Breast epithelium (tissue), 4 donors: Measurements from ENCODE around the gene ATRNL1. TPM values are rescaled to one million over a fixed set of nuclear protein-coding genes. Genes with fewer than 3 reads are reported as not detected.

Experiments used
- DNase-seq, 2 donors: peaks; one replicate each; pipeline ENCODE4 v3.0.0-alpha.2; 2019; ENCODE audit warnings: low spot score in 2 of 2
- H3K27ac ChIP-seq, 2 donors: fragments of 200-600 bp; sonication (generic) in 1 of 2; one replicate each; pipeline ENCODE4 v1.5.1; 2016 to 2019; ENCODE audit warnings: mild to moderate bottlenecking in 1 of 2
- H3K27me3 ChIP-seq, 2 donors: fragments of 200-600 bp; sonication (generic) in 1 of 2; one replicate each; pipeline versions ENCODE4 v1.5.1 to v1.6.0; 2017 to 2019; ENCODE audit warnings: control low read depth in 1 of 2, mild to moderate bottlenecking in 1 of 2
- H3K36me3 ChIP-seq: fragments of 200-600 bp; one replicate; pipeline ENCODE4 v1.5.1; 2019
- H3K4me1 ChIP-seq, 2 donors: fragments of 200-600 bp; sonication (generic); one replicate each; pipeline ENCODE4 v1.5.1; 2016 to 2019; ENCODE audit warnings: control low read depth in 1 of 2
- H3K4me3 ChIP-seq, 3 donors: fragments of 200-600 bp; sonication (generic); 1 replicate in 2 of 3; 2 replicates in 1 of 3; pipeline ENCODE4 v1.5.1; 2016 to 2019; ENCODE audit warnings: mild to moderate bottlenecking in 3 of 3, moderate library complexity in 2 of 3
- H3K9me3 ChIP-seq, 2 donors: fragments of 200-600 bp; sonication (generic) in 1 of 2; one replicate each; pipeline ENCODE4 v1.5.1; 2016 to 2019; ENCODE audit warnings: control low read depth in 1 of 2
- POLR2A ChIP-seq: fragments of 450-650 bp; IDR thresholded peaks from one replicate; pipeline ENCODE4 v1.6.1; 2016; ENCODE audit warnings: antibody characterized with exemption, mild to moderate bottlenecking, moderate library complexity
- POLR2AphosphoS5 ChIP-seq, 3 donors: sonication (generic); formaldehyde crosslinking; IDR thresholded peaks; one replicate each; pipeline ENCODE4 v1.6.1; 2017; ENCODE audit warnings: antibody characterized with exemption in 3 of 3
- intact Hi-C: fragments of 100-400 bp; cut with DNase I; formaldehyde crosslinking; loops from one replicate; pipeline ENCODE4 v1.15.1; 2023; ENCODE audit warnings: low total_unique reads
- total RNA-seq, 3 donors: library from RNA; depleted of rRNA; stranded (reverse); fragments of >200 nt; gene quantifications; one replicate each; pipeline ENCODE4 v1.1.0, GENCODE V29; 2016
- TF ChIP-seq, protein P1 (sequence below), 3 donors: fragments of 450-650 bp; IDR thresholded peaks; one replicate each; pipeline ENCODE4 v1.5.1; 2016 to 2017; ENCODE audit warnings: antibody characterized with exemption in 3 of 3, mild to moderate bottlenecking in 3 of 3, moderate library complexity in 3 of 3

Gene ATRNL1
- total RNA-seq, 3 donors from 2014 or later: 0.16 to 11.4 (median 2.9) TPM

DNA sequence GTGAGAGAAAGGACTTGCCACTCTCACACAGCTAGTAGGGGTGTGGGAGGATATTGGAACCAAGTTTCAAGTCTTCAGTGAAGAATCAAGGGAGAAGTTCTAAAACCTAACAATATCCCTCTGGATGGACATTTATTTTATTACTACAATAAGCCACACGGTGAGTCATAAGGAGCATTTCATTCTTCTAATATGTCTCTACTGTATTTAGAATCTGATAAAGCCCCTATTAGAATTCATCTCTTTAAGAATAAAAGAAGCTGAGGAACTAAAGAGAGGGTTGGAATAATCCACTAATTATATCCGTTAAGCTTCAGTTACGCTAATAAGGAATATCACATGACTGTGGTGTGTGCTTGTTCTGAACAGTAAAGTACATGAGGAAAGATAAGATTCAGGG is 40.9 kb upstream of the ATRNL1 start:
- intact Hi-C loops: no loop called here
- Histone ChIP-seq H3K27ac (no peak overlapping the region), H3K27me3 (no peaks in the 10 kb centered on the region), H3K36me3 (no peaks in the 10 kb centered on the region), H3K9me3 (no peaks in the 10 kb centered on the region), H3K4me1 (no peaks in the 10 kb centered on the region), H3K4me3 (no peak overlapping the region)
- no peak for DNase-seq
- TF ChIP-seq, protein P1, sequence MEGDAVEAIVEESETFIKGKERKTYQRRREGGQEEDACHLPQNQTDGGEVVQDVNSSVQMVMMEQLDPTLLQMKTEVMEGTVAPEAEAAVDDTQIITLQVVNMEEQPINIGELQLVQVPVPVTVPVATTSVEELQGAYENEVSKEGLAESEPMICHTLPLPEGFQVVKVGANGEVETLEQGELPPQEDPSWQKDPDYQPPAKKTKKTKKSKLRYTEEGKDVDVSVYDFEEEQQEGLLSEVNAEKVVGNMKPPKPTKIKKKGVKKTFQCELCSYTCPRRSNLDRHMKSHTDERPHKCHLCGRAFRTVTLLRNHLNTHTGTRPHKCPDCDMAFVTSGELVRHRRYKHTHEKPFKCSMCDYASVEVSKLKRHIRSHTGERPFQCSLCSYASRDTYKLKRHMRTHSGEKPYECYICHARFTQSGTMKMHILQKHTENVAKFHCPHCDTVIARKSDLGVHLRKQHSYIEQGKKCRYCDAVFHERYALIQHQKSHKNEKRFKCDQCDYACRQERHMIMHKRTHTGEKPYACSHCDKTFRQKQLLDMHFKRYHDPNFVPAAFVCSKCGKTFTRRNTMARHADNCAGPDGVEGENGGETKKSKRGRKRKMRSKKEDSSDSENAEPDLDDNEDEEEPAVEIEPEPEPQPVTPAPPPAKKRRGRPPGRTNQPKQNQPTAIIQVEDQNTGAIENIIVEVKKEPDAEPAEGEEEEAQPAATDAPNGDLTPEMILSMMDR (IDR thresholded peaks at IDR 0.05): no peak
- no peak for TF ChIP-seq POLR2AphosphoS5 (IDR thresholded peaks at IDR 0.05)
- TF ChIP-seq POLR2A: no peak

DNA sequence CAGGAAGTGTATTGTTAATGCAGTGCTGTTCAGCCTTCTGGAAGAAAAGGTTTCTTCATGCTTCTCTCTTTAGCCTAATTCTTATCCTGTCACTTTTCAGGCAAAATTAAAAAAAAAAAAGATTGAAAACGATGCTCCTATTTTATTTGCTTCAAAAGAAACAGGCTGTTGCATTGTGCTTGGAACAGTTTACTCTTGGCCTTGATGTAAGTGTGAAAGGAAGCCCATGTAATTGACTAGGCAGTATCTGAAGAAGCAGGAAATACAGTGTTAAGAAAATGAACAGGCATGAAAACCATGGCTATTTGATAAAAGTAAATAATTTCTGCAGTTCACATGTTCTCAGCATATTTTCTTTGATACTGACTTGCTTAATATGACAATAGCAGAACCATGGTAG is 40.4 kb upstream of the ATRNL1 start:
- Histone ChIP-seq H3K9me3 (no peaks in the 10 kb centered on the region), H3K27ac (no peak overlapping the region), H3K4me1 (no peaks in the 10 kb centered on the region), H3K36me3 (no peaks in the 10 kb centered on the region), H3K27me3 (no peaks in the 10 kb centered on the region), H3K4me3 (no peak overlapping the region)
- TF ChIP-seq POLR2A (no peak), POLR2AphosphoS5 (IDR thresholded peaks at IDR 0.05) (no peak)
- TF ChIP-seq, protein P1 (IDR thresholded peaks at IDR 0.05): no peak
- DNase-seq: no peak
- intact Hi-C loops: no loop called here

DNA sequence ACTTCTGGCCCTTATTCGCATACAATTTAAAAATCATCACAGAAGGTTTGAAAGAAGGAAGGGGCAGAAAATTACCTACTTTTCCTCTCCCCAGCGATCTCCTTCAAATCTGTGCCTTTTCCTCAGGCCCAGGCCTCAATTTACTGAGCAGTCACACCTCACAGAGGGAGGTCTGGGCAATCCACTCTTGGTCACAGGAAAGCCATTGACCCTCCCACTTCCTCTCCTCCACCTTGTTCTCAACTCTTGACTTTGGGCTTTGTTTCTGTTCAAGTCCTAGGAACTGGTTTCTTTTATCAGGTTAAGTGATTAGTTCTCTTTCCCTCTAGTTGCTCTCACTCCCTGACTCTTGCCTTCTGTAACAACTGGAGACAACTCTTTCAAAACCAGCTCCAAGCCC is 37.0 kb upstream of the ATRNL1 start:
- no peak for DNase-seq
- no peak overlapping the region for H3K4me3 ChIP-seq
- intact Hi-C loops: no loop called here
- H3K4me1 ChIP-seq: no peaks in the 10 kb centered on the region
- H3K27ac ChIP-seq: no peak overlapping the region
- no peak for TF ChIP-seq POLR2A
- no peak for TF ChIP-seq POLR2AphosphoS5 (IDR thresholded peaks at IDR 0.05)
- TF ChIP-seq, protein P1 (IDR thresholded peaks at IDR 0.05): no peak
- H3K9me3 ChIP-seq: no peaks in the 10 kb centered on the region
- peaks cover 0 to 5% of the 10 kb centered on the region in 2 donors for H3K27me3 ChIP-seq
- H3K36me3 ChIP-seq: no peaks in the 10 kb centered on the region

DNA sequence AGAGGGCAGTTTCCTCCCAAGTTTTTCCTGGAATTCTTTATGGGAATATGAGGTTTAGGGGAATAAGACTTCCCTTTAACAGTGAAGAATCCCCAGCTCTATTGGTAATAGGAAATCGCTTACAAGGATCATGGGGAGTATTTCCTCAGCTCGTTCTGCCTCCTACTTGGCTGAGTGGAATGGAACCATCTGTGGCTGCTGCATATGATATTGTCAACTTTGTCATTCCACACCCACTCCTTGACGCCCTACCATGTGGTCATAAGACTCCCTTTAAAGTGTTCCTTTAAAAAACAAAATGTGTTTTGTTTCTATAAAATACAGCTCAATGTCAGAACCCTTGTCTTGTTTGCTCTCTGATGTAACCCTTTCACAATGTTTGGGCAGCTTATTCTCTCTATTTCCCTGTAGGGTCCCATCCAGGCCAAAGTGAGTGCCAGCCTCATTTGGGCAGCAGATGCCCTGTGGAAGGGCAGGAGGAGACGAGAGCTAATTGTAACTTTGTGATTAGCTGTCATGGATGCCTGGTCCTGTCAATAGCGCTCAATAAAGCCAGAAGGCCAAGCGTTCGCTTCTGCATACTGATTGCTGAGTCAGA is 33.8 kb upstream of the ATRNL1 start:
- Histone ChIP-seq H3K4me3 (no peak overlapping the region), H3K4me1 (no peaks in the 10 kb centered on the region), H3K27me3 (peaks cover 0 to 5% of the 10 kb centered on the region in 2 donors), H3K9me3 (no peaks in the 10 kb centered on the region), H3K27ac (no peak overlapping the region), H3K36me3 (no peaks in the 10 kb centered on the region)
- no peak for DNase-seq
- intact Hi-C loops: no loop called here
- no peak for TF ChIP-seq POLR2A
- TF ChIP-seq, protein P1 (IDR thresholded peaks at IDR 0.05): no peak
- TF ChIP-seq POLR2AphosphoS5 (IDR thresholded peaks at IDR 0.05): no peak

DNA sequence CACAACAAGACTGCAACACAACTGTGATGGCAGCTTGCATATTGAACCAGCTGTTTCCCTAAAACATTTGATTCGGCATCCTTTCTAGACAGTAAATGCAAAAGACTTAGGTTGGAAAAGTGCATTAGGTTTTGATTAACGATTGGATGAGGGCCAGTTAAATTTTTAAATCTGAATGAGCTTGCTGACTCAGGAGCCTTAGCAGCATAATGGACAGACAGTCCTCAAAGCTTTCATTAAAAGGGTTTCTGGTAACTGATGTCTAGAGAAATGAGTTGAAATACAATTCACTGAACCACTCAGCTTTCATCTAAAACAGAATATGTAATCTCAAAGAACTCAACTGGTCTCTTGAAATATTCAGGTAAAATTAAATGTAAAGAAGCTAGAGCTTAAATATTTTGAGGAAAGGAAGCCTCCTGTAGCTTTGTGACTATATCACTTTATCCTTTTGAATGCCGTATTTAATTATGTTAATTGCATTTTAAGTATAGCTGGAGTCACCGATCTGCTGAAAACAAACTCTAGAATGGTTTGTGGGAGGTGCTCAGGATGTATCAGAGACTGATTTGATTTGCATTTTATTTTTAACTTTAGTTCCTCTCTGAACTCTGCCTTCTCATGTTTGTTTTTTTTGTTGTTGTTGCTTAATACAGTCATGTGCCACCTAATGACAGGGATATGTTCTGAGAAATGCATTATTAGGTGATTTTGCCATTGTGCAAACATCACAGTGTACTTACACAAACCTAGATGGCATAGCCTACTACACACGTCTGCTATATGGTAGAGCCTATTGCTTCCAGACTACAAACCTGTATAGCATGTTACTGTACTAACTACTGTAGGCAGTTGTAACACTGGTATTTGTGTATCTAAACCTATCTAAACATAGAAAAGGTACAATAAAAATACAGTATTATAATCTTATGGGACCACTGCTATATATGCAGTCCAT is 29.2 kb upstream of the ATRNL1 start:
- TF ChIP-seq, protein P1 (IDR thresholded peaks at IDR 0.05): no peak
- no peak for TF ChIP-seq POLR2AphosphoS5 (IDR thresholded peaks at IDR 0.05)
- no peak for TF ChIP-seq POLR2A
- intact Hi-C loops: no loop called here

More for the DNA sequence above, 29.2 kb upstream of the ATRNL1 start:
- no peaks in the 10 kb centered on the region for H3K9me3 ChIP-seq
- H3K36me3 ChIP-seq: no peaks in the 10 kb centered on the region
- DNase-seq: no peak
- H3K27me3 ChIP-seq: peaks cover 0 to 5% of the 10 kb centered on the region in 2 donors
- no peak overlapping the region for H3K27ac ChIP-seq
- H3K4me3 ChIP-seq: no peak overlapping the region
- H3K4me1 ChIP-seq: no peaks in the 10 kb centered on the region
